Esophagus squamous epithelium (tissue), 5 donors: ENCODE data around the gene ARHGEF37. TPM values are rescaled to one million over a fixed set of nuclear protein-coding genes. Genes with fewer than 3 reads are reported as not detected.
"Not testable (repeated sequence)": the region's sequence is repeated elsewhere in the genome, so short reads cannot be mapped to it uniquely, and the experiment has no call there.

Experiments used
- DNase-seq: peaks from one replicate; lab custom pipeline; 2025; lab: John Stamatoyannopoulos, UW
- H3K27ac ChIP-seq, 4 donors: fragments of 200-600 bp; sonication (generic); one replicate each; pipeline ENCODE4 v1.5.1; 2016 to 2019; ENCODE audit warnings: mild to moderate bottlenecking in 1 of 4
- H3K27me3 ChIP-seq, 4 donors: fragments of 200-600 bp; sonication (generic); 1 replicate in 3 of 4; 2 replicates in 1 of 4; pipeline versions ENCODE4 v1.5.1 to v1.6.0; 2017 to 2021; ENCODE audit warnings: antibody characterized with exemption in 1 of 4
- H3K36me3 ChIP-seq, 3 donors: fragments of 200-600 bp; sonication (generic); one replicate each; pipeline ENCODE4 v1.5.1; 2016 to 2019
- H3K4me1 ChIP-seq, 3 donors: fragments of 200-600 bp; sonication (generic); one replicate each; pipeline ENCODE4 v1.5.1; 2017 to 2019
- H3K4me3 ChIP-seq, 4 donors: fragments of 200-600 bp; sonication (generic); 1 replicate in 3 of 4; 2 replicates in 1 of 4; pipeline ENCODE4 v1.5.1; 2016 to 2019; ENCODE audit warnings: mild to moderate bottlenecking in 2 of 4, moderate library complexity in 1 of 4
- H3K9me3 ChIP-seq, 3 donors: fragments of 200-600 bp; sonication (generic); one replicate each; pipeline ENCODE4 v1.5.1; 2016 to 2019
- CTCF ChIP-seq, 6 experiments: fragments of 450-650 bp in 4 of 6; fragments of 200-600 bp in 2 of 6; sonication (generic) in 2 of 6; IDR thresholded peaks; one replicate each; pipeline ENCODE4 v1.5.1; 2016 to 2019; ENCODE audit warnings: antibody characterized with exemption in 6 of 6, mild to moderate bottlenecking in 4 of 6, moderate library complexity in 4 of 6
- POLR2A ChIP-seq, 4 donors: fragments of 450-650 bp; IDR thresholded peaks; one replicate each; pipeline ENCODE4 v1.6.1; 2017; ENCODE audit warnings: antibody characterized with exemption in 4 of 4, mild to moderate bottlenecking in 4 of 4, moderate library complexity in 3 of 4
- WGBS, 2 donors: methylation state at CpG; one replicate each; pipeline ENCODE4 v1.1.5; 2018; 5-methylcytosine and 5-hydroxymethylcytosine counted together
- intact Hi-C: fragments of 100-400 bp; cut with DNase I; formaldehyde crosslinking; loops from one replicate; pipeline ENCODE4 v1.15.0; 2022
- total RNA-seq, 4 donors: library from RNA; depleted of rRNA; stranded (reverse); fragments of >200 nt; gene quantifications; one replicate each; pipeline ENCODE4 v1.1.0, GENCODE V29; 2016
- donor health status: DM: yes; HTN: yes; CAD: no.

ARHGEF37 gene
- total RNA-seq, 4 donors from 2014 or later, result 14.5 to 29.3 (median 18.0) TPM

GRCh38 chr5:149594206-149594895 is 13.1 kb downstream of the ARHGEF37 start:
- no peak for DNase-seq
- H3K36me3 ChIP-seq, result peaks cover 0 to 26% (median 3%) of the 10 kb centered on the region in 3 donors
- H3K27me3 ChIP-seq, result no peaks in the 10 kb centered on the region
- no peaks in the 10 kb centered on the region for H3K9me3 ChIP-seq
- peaks cover 8 to 42% (median 17%) of the 10 kb centered on the region in 3 donors for H3K4me1 ChIP-seq
- peak overlapping the region in 2 of 4 donors; percentile 34 to 56 for H3K27ac ChIP-seq
- 70 to 78% methylated on average over 5 of the region's 5 CpGs for WGBS, 2 donors
- TF ChIP-seq CTCF (IDR thresholded peaks at IDR 0.05) (no peak), POLR2A (IDR thresholded peaks at IDR 0.05) (no peak)
- intact Hi-C loops, result no loop called here
- H3K4me3 ChIP-seq, result no peak overlapping the region

- intact Hi-C loops, result not testable (repeated sequence)
Measured at GRCh38 chr5:149595105-149595504, 13.8 kb downstream of the ARHGEF37 start.

GRCh38 chr5:149596712-149597111 is 15.4 kb downstream of the ARHGEF37 start:
- H3K4me3 ChIP-seq, result no peak overlapping the region
- H3K36me3 ChIP-seq, result peaks cover 0 to 38% (median 3%) of the 10 kb centered on the region in 3 donors
- no peaks in the 10 kb centered on the region for H3K9me3 ChIP-seq
- intact Hi-C loops, result no loop called here
- peaks cover 8 to 42% (median 17%) of the 10 kb centered on the region in 3 donors for H3K4me1 ChIP-seq
- WGBS, 2 donors, result 68 to 74% methylated on average over 2 of the region's 2 CpGs
- H3K27ac ChIP-seq, result peak overlapping the region; percentile 56 to 88 (median 74)
- no peak for DNase-seq
- no peaks in the 10 kb centered on the region for H3K27me3 ChIP-seq
- TF ChIP-seq CTCF (IDR thresholded peaks at IDR 0.05) (no peak), POLR2A (IDR thresholded peaks at IDR 0.05) (no peak)

More at GRCh38 chr5:149595105-149595504, 13.8 kb downstream of the ARHGEF37 start:
- Histone ChIP-seq H3K36me3 (peaks cover 0 to 33% (median 3%) of the 10 kb centered on the region in 3 donors), H3K27ac (peak overlapping the region in 3 of 4 donors; percentile 44 to 88 (median 56)), H3K4me1 (peaks cover 8 to 42% (median 17%) of the 10 kb centered on the region in 3 donors)
- WGBS, 2 donors, result 74 to 79% methylated on average over 3 of the region's 3 CpGs
- not testable (repeated sequence) for H3K9me3 ChIP-seq, H3K4me3 ChIP-seq, H3K27me3 ChIP-seq, DNase-seq

- peaks cover 8 to 42% (median 17%) of the 10 kb centered on the region in 3 donors for H3K4me1 ChIP-seq
- TF ChIP-seq CTCF (IDR thresholded peaks at IDR 0.05) (no peak), POLR2A (IDR thresholded peaks at IDR 0.05) (no peak)
- H3K4me3 ChIP-seq, result no peak overlapping the region
- H3K27me3 ChIP-seq, result no peaks in the 10 kb centered on the region
- intact Hi-C loops, result no loop called here
- H3K36me3 ChIP-seq, result peaks cover 0 to 47% (median 3%) of the 10 kb centered on the region in 3 donors
- WGBS, 2 donors, result 97 to 100% methylated on average over 1 to 5 of the region's 7 CpGs
- H3K27ac ChIP-seq, result peak overlapping the region; percentile 43 to 88 (median 65)
- DNase-seq, result no peak
- no peaks in the 10 kb centered on the region for H3K9me3 ChIP-seq
Measured at GRCh38 chr5:149597618-149598017, 16.3 kb downstream of the ARHGEF37 start.

- H3K9me3 ChIP-seq, H3K4me3 ChIP-seq, DNase-seq, intact Hi-C loops, H3K27me3 ChIP-seq: not testable (repeated sequence)
- WGBS, 2 donors, result 87 to 100% methylated on average over 2 of the region's 2 CpGs
- H3K27ac ChIP-seq, result peak overlapping the region in 3 of 4 donors; percentile 43 to 88 (median 56)
- H3K36me3 ChIP-seq, result peaks cover 0 to 48% (median 3%) of the 10 kb centered on the region in 3 donors
- H3K4me1 ChIP-seq, result peaks cover 8 to 46% (median 17%) of the 10 kb centered on the region in 3 donors
Measured at GRCh38 chr5:149598234-149598633, 16.9 kb downstream of the ARHGEF37 start.

- 80 to 100% methylated on average over 1 to 3 of the region's 3 CpGs for WGBS, 2 donors
- DNase-seq, result no peak
- peaks cover 0 to 54% (median 3%) of the 10 kb centered on the region in 3 donors for H3K36me3 ChIP-seq
- H3K27ac ChIP-seq, result no peak overlapping the region
- H3K27me3 ChIP-seq, result no peaks in the 10 kb centered on the region
- no peak for TF ChIP-seq POLR2A (IDR thresholded peaks at IDR 0.05)
- peak in 1 of 6 experiments; percentile 13 for TF ChIP-seq CTCF (IDR thresholded peaks at IDR 0.05)
- intact Hi-C loops, result no loop called here
- H3K4me3 ChIP-seq, result no peak overlapping the region
- H3K9me3 ChIP-seq, result no peaks in the 10 kb centered on the region
- H3K4me1 ChIP-seq, result peaks cover 8 to 51% (median 24%) of the 10 kb centered on the region in 3 donors
Measured at GRCh38 chr5:149598966-149599365, 17.7 kb downstream of the ARHGEF37 start.
